ENCODE data around the gene CPSF4.

CPSF4 gene

DNA sequence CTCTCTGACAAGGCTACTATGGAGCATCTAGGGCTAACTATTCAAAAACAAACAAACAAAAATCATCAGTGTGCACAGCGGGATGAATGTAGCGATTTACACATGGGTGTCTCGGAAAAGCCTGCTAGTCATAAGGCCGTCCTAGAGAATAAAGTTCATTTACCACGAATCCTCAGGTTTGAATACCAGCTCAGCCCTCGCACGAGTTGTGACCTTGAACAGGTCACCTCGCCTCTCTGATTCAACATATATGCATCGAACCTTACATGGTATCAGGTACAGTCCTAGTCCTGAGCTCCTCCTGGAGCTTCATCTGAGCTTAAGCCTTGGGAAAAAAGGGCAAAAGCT is 26.7 kb downstream of the CPSF4 start:
- Mint-ChIP-seq H3K27me3 (ENCODE audit: low read depth, poor library complexity) (peaks cover 33% of the 10 kb centered on the region), H3K4me3 (peak overlapping the region; percentile 90), H3K27ac (peak overlapping the region; percentile 92), H3K36me3 (ENCODE audit: low read depth) (peaks cover 35% of the 10 kb centered on the region), H3K4me1 (peaks cover 25% of the 10 kb centered on the region), H3K9me3 (peaks cover 15% of the 10 kb centered on the region)
- TF ChIP-seq, protein P1, sequence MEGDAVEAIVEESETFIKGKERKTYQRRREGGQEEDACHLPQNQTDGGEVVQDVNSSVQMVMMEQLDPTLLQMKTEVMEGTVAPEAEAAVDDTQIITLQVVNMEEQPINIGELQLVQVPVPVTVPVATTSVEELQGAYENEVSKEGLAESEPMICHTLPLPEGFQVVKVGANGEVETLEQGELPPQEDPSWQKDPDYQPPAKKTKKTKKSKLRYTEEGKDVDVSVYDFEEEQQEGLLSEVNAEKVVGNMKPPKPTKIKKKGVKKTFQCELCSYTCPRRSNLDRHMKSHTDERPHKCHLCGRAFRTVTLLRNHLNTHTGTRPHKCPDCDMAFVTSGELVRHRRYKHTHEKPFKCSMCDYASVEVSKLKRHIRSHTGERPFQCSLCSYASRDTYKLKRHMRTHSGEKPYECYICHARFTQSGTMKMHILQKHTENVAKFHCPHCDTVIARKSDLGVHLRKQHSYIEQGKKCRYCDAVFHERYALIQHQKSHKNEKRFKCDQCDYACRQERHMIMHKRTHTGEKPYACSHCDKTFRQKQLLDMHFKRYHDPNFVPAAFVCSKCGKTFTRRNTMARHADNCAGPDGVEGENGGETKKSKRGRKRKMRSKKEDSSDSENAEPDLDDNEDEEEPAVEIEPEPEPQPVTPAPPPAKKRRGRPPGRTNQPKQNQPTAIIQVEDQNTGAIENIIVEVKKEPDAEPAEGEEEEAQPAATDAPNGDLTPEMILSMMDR (IDR thresholded peaks at IDR 0.05): no peak
- DNase-seq: no peak

DNA sequence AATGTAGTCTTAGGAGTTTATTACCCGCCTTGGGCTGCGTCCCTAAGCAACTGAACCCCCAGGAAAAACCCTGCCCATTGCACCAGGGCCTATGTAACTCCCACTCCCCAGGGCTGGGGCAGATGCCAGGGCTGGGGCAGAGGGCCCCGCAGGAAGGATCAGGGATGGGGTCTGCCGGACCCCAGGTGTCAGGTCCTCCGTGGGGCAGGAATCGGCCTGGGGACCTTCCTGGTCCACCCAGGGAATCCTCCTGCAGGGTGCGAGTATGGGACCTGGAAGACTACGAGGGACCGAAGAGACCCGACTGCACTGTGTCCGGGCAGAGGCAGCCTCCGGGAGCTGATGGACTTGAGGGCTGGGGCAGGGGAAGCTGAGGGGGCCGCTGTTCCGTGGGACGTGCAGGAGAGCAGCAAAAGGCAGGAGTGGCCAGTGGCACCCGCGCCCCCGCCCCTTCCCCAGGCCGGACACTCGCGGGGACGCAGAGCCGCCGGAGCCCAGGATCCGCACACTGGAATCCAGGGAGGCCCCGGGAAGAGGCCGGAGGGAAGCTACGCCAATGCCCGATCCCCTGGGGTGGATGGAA is 29.7 kb downstream of the CPSF4 start:
- Mint-ChIP-seq H3K27me3 (ENCODE audit: low read depth, poor library complexity) (peaks cover 45% of the 10 kb centered on the region), H3K27ac (no peak overlapping the region), H3K4me3 (no peak overlapping the region), H3K36me3 (ENCODE audit: low read depth) (peaks cover 17% of the 10 kb centered on the region), H3K4me1 (peaks cover 33% of the 10 kb centered on the region), H3K9me3 (peaks cover 12% of the 10 kb centered on the region)
- TF ChIP-seq, protein P1 (IDR thresholded peaks at IDR 0.05): no peak
- no peak for DNase-seq

DNA sequence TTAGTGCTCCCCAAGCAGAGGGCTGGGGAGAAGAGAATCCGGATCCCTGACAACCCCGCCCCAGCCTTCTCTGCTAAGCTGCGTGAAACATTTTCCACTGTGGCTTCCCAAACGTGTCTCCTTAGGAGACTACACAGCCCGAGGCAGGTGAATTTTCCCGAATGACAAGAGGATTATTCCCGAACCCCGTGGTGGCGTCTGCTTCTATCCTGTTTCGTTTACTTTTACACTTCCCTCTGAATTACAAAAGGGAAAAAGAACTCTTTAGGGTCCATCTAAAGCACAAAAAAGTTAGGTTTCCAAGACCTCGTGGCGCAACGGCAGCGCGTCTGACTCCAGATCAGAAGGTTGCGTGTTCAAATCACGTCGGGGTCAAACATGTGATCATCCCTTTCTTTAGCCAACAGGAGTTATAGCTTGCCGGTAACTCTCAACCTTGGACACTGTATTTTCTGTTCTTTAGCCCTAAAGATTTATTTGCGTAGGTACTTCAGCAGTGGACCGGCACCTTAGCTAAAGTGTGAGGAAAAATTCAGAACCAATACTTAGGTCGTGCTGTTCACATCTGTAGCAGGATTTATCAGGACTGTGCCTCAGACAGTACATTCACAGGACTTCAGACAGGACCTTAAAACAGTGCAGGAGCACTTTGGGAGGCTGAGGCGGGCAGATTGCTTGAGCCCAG is 30.8 kb downstream of the CPSF4 start:
- Mint-ChIP-seq H3K27me3 (ENCODE audit: low read depth, poor library complexity) (peaks cover 45% of the 10 kb centered on the region), H3K4me3 (no peak overlapping the region), H3K36me3 (ENCODE audit: low read depth) (peaks cover 9% of the 10 kb centered on the region), H3K9me3 (peaks cover 6% of the 10 kb centered on the region), H3K4me1 (peaks cover 33% of the 10 kb centered on the region), H3K27ac (no peak overlapping the region)
- TF ChIP-seq, protein P1 (IDR thresholded peaks at IDR 0.05): no peak
- no peak for DNase-seq

DNA sequence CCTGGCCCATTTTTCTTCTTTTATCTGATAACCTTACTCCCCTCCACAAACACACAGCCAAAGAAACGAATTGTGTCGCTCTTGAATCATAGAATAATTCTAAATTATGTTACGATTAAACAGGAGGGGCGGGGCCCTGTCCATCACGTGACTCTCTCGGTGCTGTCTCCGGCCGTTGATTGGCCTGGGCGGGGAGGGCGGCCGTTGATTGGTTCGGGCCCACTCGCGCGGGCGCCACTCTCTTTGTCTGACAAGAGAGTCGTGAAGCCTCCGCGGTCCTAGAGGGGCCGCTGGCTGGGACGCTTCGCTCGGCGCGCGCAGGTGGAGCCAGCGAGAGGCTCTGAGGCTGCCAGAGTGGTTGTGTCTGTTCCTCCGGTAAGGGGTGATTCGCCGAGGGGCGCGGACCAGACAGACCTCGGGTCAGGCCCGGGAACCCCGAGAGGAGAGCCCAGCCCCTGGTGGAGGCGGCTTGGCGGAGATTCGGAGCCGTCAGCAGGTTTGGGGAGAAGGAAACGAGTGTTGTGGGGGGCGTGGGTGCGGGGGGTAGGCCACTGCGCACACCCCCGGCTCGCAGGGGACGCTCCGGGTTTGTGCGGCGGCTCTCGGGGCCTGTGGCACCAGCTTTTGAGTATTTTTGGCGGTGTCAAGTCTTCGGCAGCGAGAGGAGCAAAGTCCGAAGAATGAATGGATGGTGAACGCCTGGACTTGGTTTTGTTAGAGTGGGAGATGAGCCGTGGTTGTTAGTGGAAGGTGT is 34.0 kb downstream of the CPSF4 start, which contains the start of gene ZNF789:
TSS of gene ZNF789 (plus strand) at position 330 of the 754 bp plus-strand sequence. CDS start 3,567 bp downstream, outside the sequence.
- peak within 1 kb of the TSS; percentile 95 for H3K27ac Mint-ChIP-seq
- H3K4me3 Mint-ChIP-seq: peak within 1 kb of the TSS; percentile 96
- H3K36me3 Mint-ChIP-seq (ENCODE audit: low read depth): peaks cover 14% of the 10 kb centered on the region
- TF ChIP-seq, protein P1 (IDR thresholded peaks at IDR 0.05): no peak
- H3K4me1 Mint-ChIP-seq: peaks cover 18% of the 10 kb centered on the region
- H3K27me3 Mint-ChIP-seq (ENCODE audit: low read depth, poor library complexity): peaks cover 38% of the 10 kb centered on the region
- peak; percentile 97 for DNase-seq
- H3K9me3 Mint-ChIP-seq: peaks cover 3% of the 10 kb centered on the region

DNA sequence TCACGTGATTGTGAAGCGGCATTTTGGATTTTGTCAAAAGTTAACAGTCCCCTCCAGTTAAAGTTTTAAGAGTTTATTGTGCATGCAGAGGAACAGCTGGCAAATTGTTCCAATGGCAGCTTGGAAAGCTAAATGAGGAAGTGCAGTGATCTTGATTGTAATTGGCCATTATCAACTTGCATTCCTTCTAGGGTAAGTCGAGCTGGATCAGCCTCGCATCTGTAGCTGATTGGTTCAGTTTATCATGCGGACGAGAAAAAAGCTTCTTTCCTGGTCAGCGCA is 34.5 kb downstream of the CPSF4 start:
- peaks cover 14% of the 10 kb centered on the region for H3K36me3 Mint-ChIP-seq (ENCODE audit: low read depth)
- TF ChIP-seq, protein P1 (IDR thresholded peaks at IDR 0.05): no peak
- peak overlapping the region; percentile 96 for H3K4me3 Mint-ChIP-seq
- peaks cover 33% of the 10 kb centered on the region for H3K27me3 Mint-ChIP-seq (ENCODE audit: low read depth, poor library complexity)
- H3K9me3 Mint-ChIP-seq: peaks cover 3% of the 10 kb centered on the region
- peaks cover 18% of the 10 kb centered on the region for H3K4me1 Mint-ChIP-seq
- peak overlapping the region; percentile 95 for H3K27ac Mint-ChIP-seq
- DNase-seq: no peak
